ENCODE data around the gene EXOC3L2. TPM values are rescaled to one million over a fixed set of nuclear protein-coding genes. Genes with fewer than 3 reads are reported as not detected.

The EXOC3L2 gene
- total RNA-seq, 2 donors from 2014 or later = 2.2 to 2.4 TPM

DNA sequence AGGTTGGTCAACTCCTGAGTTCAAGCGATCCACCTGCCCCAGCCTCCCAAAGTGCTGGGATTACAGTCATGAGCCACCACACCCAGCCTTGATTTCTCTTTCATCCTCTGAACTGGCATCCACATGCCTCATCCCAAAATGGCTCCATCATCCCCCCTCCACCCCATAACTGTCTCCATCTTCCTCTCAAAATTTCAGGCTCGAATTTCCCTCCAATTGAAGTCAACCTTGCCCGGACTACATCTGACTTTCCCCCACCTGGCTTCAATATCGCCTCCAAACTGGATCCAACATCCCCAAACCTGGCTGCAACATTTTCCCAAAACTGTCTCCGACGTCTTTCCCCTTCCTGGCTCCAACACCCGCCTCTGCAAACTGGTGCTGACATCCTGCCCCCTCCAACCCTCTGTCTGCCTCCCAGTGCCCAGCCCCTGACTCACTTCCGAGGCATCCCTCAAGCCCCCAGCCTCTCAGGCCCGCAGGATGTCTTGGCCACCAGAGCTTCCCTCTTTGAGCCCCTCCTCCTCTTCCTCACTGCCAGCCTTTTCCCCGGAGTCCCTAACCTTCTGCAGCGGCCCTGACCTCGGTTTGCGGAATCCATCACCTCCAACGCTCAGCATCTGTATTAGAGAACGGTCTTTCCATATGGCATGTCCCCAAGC is 943 bp downstream of the EXOC3L2 start:
- no peak overlapping the region for H3K27ac ChIP-seq
- TF ChIP-seq, protein P1, sequence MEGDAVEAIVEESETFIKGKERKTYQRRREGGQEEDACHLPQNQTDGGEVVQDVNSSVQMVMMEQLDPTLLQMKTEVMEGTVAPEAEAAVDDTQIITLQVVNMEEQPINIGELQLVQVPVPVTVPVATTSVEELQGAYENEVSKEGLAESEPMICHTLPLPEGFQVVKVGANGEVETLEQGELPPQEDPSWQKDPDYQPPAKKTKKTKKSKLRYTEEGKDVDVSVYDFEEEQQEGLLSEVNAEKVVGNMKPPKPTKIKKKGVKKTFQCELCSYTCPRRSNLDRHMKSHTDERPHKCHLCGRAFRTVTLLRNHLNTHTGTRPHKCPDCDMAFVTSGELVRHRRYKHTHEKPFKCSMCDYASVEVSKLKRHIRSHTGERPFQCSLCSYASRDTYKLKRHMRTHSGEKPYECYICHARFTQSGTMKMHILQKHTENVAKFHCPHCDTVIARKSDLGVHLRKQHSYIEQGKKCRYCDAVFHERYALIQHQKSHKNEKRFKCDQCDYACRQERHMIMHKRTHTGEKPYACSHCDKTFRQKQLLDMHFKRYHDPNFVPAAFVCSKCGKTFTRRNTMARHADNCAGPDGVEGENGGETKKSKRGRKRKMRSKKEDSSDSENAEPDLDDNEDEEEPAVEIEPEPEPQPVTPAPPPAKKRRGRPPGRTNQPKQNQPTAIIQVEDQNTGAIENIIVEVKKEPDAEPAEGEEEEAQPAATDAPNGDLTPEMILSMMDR (IDR thresholded peaks at IDR 0.05) = no peak
- no peaks in the 10 kb centered on the region for H3K4me1 ChIP-seq (ENCODE audit: control insufficient read depth in 1 of 2, low read depth in 2 of 2)
- no peaks in the 10 kb centered on the region for H3K27me3 ChIP-seq (replicated peaks; ENCODE audit: insufficient read depth)
- H3K36me3 ChIP-seq = no peaks in the 10 kb centered on the region
- H3K4me3 ChIP-seq = no peak overlapping the region
- H3K9me3 ChIP-seq = no peaks in the 10 kb centered on the region
- DNase-seq (ENCODE audit: low spot score) = no peak
- no peak for ATAC-seq (ENCODE audit: insufficient number of reproducible peaks, low FRiP score, low read depth)

DNA sequence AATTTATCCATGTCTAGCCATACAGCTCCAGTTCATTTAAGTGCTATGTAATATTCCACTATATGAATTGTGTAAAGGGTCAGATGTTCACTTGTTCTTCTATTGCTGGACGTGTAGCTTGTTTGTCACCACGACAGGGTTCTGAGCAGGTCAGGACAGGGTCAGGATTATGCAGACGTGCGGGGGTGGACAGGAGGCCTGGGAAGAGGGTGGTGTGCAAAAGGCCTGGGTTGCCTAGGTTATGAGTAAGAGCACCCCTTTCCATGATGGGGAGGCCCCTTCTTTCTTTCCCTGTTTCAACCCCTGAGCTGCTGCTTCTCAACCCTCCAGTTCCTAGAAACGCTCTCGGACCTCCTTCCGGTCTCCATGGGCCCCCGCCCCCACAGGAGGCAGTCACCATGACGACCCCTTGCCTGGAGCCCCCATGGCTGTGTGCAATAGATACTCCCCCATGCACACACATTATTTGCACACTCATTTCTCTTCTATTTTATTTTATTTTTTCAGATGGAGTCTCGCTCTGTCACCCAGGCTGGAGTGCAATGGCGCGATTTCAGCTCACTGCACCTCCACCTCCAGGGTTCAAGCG is 2.0 kb downstream of the EXOC3L2 start:
- Histone ChIP-seq H3K27ac (no peak overlapping the region), H3K27me3 (replicated peaks; ENCODE audit: insufficient read depth) (no peaks in the 10 kb centered on the region), H3K4me3 (no peak overlapping the region), H3K36me3 (no peaks in the 10 kb centered on the region), H3K4me1 (ENCODE audit: control insufficient read depth in 1 of 2, low read depth in 2 of 2) (no peaks in the 10 kb centered on the region), H3K9me3 (no peaks in the 10 kb centered on the region)
- DNase-seq (ENCODE audit: low spot score) (no peak), ATAC-seq (ENCODE audit: insufficient number of reproducible peaks, low FRiP score, low read depth) (no peak)
- TF ChIP-seq, protein P1 (IDR thresholded peaks at IDR 0.05) = no peak

DNA sequence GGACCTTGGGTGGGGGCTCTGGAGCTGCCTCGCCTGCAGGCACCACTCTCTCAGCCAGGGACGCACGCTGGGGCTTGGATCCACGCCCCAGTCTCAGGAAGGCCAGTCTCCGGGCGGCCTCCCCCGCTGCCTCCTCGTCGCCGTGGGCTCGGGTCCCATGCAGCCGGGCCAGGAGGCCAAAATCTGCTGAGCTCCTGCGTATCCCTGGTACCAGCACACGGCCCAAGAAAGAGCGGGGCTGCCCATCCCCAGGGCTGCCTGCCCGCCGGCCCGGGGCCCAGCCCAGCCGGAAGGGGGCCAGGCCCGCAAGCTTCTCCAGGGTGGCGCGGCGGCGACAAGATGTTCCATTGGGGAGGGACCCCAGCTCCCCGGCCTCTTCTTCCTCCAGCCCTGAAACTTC is 6.7 kb downstream of the EXOC3L2 start:
- Histone ChIP-seq H3K27ac (no peak overlapping the region), H3K27me3 (replicated peaks; ENCODE audit: insufficient read depth) (no peaks in the 10 kb centered on the region), H3K4me3 (no peak overlapping the region), H3K36me3 (no peaks in the 10 kb centered on the region), H3K4me1 (ENCODE audit: control insufficient read depth in 1 of 2, low read depth in 2 of 2) (peaks cover 0 to 3% of the 10 kb centered on the region in 2 donors), H3K9me3 (no peaks in the 10 kb centered on the region)
- DNase-seq (ENCODE audit: low spot score) (no peak), ATAC-seq (ENCODE audit: insufficient number of reproducible peaks, low FRiP score, low read depth) (no peak)
- TF ChIP-seq, protein P1 (IDR thresholded peaks at IDR 0.05) = no peak

DNA sequence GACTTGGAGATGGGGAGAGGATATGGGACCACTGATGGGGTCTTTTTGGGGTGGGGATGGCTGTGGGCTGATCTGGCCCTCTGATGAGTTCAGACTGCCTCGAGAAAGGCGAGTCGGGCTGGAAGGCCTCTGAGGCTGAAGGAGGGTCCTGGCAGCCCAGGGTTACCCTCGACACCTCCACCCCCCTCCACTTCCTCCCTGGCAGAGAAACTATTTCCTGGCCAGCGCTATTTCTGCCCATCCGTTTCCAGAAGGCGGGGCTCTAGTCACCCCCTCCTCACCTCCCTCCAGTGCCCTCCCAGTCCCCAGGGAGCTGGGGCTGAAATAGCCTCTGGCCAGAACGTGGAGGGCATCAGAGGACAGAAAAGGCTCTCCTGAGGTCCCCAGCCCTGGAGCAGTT is 9.7 kb downstream of the EXOC3L2 start:
- H3K9me3 ChIP-seq = no peaks in the 10 kb centered on the region
- no peak overlapping the region for H3K4me3 ChIP-seq
- H3K36me3 ChIP-seq = no peaks in the 10 kb centered on the region
- no peaks in the 10 kb centered on the region for H3K27me3 ChIP-seq (replicated peaks; ENCODE audit: insufficient read depth)
- H3K27ac ChIP-seq = no peak overlapping the region
- TF ChIP-seq, protein P1 (IDR thresholded peaks at IDR 0.05) = no peak
- ATAC-seq (ENCODE audit: insufficient number of reproducible peaks, low FRiP score, low read depth) (no peak), DNase-seq (ENCODE audit: low spot score) (no peak)
- peaks cover 0 to 3% of the 10 kb centered on the region in 2 donors for H3K4me1 ChIP-seq (ENCODE audit: control insufficient read depth in 1 of 2, low read depth in 2 of 2)

DNA sequence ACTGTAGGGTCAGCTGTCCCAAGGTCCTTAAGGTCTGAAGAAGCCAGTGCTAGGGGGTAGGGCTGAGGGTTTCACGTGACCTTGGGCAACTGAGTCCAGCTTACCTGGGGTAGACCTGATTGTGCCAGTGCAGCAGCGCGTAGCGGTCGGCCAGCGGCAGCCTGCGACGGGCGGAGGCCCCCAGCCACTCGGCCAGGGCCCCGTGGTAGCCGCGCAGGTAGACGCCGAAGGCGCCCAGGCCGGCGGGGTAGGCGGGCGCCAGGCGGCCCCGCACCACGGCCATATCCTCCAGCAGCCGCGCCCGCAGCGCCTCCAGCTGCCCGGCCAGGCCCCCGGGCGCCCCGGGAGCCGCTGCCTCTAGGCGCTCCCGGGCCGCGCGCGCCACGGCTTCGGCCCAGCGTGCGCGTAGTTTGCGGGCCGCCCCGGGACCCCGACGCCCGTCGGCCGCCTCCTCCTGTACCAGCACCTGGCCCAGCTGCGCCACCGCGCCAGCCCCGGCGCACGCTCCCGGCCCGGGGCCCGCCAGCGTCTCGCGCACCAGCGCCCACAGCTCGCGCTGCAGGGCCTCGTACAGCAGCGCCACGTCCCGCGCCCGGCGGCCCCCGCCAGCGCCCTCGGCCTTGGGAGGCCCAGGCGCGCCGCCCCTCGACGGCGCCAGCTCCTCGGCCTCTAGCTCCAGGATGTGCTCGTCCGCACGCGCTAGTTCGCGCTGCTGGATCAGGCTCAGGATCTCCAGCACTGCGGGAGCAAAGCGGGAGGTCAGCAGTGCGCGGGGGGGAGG is 10.9 kb downstream of the EXOC3L2 start:
- Histone ChIP-seq H3K27ac (no peak overlapping the region), H3K4me1 (ENCODE audit: control insufficient read depth in 1 of 2, low read depth in 2 of 2) (peaks cover 0 to 3% of the 10 kb centered on the region in 2 donors), H3K4me3 (no peak overlapping the region), H3K36me3 (no peaks in the 10 kb centered on the region), H3K27me3 (replicated peaks; ENCODE audit: insufficient read depth) (no peaks in the 10 kb centered on the region), H3K9me3 (no peaks in the 10 kb centered on the region)
- TF ChIP-seq, protein P1 (IDR thresholded peaks at IDR 0.05) = no peak
- DNase-seq (ENCODE audit: low spot score) (no peak), ATAC-seq (ENCODE audit: insufficient number of reproducible peaks, low FRiP score, low read depth) (no peak)
